GM12801 (cell line): ENCODE data around the gene TTLL11.

Experiments
- TF ChIP-seq, protein P1 (sequence below): IDR thresholded peaks from one replicate; pipeline ENCODE4 v1.5.1; 2011; ENCODE audit warnings: control low read depth; ENCODE audit not compliant: insufficient read length; ENCODE audit errors: extremely low read depth

The TTLL11 gene

GRCh38 chr9:121844562-121844961 lies 248.5 kb downstream of the TTLL11 start:
- TF ChIP-seq, protein P1, sequence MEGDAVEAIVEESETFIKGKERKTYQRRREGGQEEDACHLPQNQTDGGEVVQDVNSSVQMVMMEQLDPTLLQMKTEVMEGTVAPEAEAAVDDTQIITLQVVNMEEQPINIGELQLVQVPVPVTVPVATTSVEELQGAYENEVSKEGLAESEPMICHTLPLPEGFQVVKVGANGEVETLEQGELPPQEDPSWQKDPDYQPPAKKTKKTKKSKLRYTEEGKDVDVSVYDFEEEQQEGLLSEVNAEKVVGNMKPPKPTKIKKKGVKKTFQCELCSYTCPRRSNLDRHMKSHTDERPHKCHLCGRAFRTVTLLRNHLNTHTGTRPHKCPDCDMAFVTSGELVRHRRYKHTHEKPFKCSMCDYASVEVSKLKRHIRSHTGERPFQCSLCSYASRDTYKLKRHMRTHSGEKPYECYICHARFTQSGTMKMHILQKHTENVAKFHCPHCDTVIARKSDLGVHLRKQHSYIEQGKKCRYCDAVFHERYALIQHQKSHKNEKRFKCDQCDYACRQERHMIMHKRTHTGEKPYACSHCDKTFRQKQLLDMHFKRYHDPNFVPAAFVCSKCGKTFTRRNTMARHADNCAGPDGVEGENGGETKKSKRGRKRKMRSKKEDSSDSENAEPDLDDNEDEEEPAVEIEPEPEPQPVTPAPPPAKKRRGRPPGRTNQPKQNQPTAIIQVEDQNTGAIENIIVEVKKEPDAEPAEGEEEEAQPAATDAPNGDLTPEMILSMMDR = no peak

GRCh38 chr9:121844098-121844497 lies 249.0 kb downstream of the TTLL11 start:
- TF ChIP-seq, protein P1 = no peak

- TF ChIP-seq, protein P1 = no peak
Observed at GRCh38 chr9:121842612-121842978, 250.5 kb downstream of the TTLL11 start.

GRCh38 chr9:121841771-121842611 lies 251.1 kb downstream of the TTLL11 start:
- TF ChIP-seq, protein P1 = no peak

- TF ChIP-seq, protein P1 = no peak
Observed at GRCh38 chr9:121840838-121841760, 252.0 kb downstream of the TTLL11 start.

DNA sequence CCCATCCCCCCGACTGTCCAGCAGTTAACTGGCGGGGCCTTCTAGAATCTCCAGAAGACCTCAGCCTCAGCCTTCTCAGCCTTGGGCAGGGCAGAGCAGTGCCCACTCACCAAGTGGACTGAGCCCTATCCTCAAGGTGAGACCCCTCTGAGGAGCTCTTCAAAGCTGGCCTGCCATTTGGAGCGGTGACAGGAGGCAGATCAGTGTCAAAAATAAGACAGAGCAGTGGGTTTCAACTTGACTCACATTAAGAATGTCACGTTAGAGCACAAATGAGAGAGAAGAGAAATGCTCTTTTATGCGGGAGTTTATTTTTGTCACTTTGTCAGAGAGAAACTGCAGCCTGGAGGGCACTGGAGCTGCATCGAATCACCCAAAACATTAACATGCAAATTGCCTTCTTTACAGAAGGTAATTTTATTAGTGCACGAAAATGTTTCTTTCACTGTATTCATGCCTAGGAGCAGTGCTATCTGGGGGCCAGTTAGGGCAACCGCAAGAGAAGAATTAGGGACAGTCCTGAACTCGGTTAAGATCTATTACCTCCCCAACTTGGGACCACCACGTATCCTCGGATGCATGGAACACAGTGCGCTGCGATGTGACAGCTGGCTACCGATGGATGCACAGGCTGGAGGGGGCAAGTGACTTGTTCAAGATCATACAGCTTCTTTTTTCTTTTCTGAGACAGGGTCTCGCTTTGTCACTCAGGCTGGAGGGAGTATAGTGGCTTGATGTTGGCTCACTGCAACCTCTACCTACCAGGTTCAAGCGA lies 253.2 kb downstream of the TTLL11 start:
- TF ChIP-seq, protein P1 = no peak
